GM12865 (cell line): ENCODE measurements around the gene CLIC1.

Source experiments
- DNase-seq: peaks from one replicate; pipeline ENCODE4 v3.0.0; 2010; ENCODE audit warnings: low read depth
- H3K4me3 ChIP-seq: 2 replicates; pipeline ENCODE4 v1.5.1; 2011; ENCODE audit warnings: mild to moderate bottlenecking, low read depth, low read length, control low read depth
- CTCF ChIP-seq: IDR thresholded peaks from 2 replicates; pipeline ENCODE4 v1.5.1; 2011; ENCODE audit warnings: low read length, control low read depth, low read depth, inconsistent platforms; ENCODE audit not compliant: insufficient read depth; ENCODE audit errors: missing control alignments

The CLIC1 gene

GRCh38 chr6:31734247-31734820 lies 2.0 kb downstream of the CLIC1 start:
- no peak for DNase-seq
- peak overlapping the region; percentile 97 for H3K4me3 ChIP-seq
- no peak for TF ChIP-seq CTCF

- DNase-seq: no peak
- H3K4me3 ChIP-seq: no peak overlapping the region
- no peak for TF ChIP-seq CTCF
Measured at GRCh38 chr6:31733734-31734133, 2.6 kb downstream of the CLIC1 start.

- no peak for TF ChIP-seq CTCF
- no peak overlapping the region for H3K4me3 ChIP-seq
- no peak for DNase-seq
Measured at GRCh38 chr6:31732029-31732428, 4.3 kb downstream of the CLIC1 start.

DNA sequence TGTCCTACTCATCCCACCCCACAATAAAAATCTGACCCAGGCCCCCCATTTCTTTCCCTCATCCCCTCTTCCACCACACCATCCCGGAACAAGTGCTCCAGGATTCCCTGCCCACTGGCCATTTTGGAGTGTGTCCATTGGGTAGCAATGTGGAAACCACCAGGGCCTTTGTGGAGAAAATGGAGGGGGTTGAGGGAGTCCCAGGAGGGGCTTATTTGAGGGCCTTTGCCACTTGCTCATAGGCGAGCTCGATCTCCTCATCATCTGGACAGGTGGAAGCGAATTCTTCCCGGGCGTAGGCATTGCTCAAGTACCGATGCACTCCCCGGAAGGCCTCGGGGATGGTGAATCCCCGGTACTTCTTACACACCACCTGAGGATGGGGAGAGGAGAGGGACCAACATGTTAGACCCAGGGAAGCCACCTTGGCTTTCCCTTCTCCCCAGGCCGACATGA lies 5.7 kb downstream of the CLIC1 start:
- no peak for TF ChIP-seq CTCF
- no peak overlapping the region for H3K4me3 ChIP-seq

GRCh38 chr6:31729979-31730630 lies 6.2 kb downstream of the CLIC1 start:
- peak; percentile 78 for DNase-seq
- H3K4me3 ChIP-seq: peak overlapping the region; percentile 49
- TF ChIP-seq CTCF: no peak

More for the DNA sequence above, 5.7 kb downstream of the CLIC1 start:
- no peak for DNase-seq

GRCh38 chr6:31729515-31729978 lies 6.8 kb downstream of the CLIC1 start:
- DNase-seq: peak; percentile 88
- peak; percentile 75 for TF ChIP-seq CTCF
- H3K4me3 ChIP-seq: peak overlapping the region; percentile 49
